C4-2B (cell line): Measurements from ENCODE around the gene KCNA10.

Experiments used
- ZFX ChIP-seq: fragments of 450-650 bp; IDR thresholded peaks from 2 replicates; pipeline ENCODE4 v1.6.1; 2017
- TF ChIP-seq, protein P1 (sequence below): fragments of 450-650 bp; conservative IDR thresholded peaks from 2 replicates; pipeline ENCODE4 v1.5.1; 2017; ENCODE audit warnings: mild to moderate bottlenecking

- TF ChIP-seq, protein P1, sequence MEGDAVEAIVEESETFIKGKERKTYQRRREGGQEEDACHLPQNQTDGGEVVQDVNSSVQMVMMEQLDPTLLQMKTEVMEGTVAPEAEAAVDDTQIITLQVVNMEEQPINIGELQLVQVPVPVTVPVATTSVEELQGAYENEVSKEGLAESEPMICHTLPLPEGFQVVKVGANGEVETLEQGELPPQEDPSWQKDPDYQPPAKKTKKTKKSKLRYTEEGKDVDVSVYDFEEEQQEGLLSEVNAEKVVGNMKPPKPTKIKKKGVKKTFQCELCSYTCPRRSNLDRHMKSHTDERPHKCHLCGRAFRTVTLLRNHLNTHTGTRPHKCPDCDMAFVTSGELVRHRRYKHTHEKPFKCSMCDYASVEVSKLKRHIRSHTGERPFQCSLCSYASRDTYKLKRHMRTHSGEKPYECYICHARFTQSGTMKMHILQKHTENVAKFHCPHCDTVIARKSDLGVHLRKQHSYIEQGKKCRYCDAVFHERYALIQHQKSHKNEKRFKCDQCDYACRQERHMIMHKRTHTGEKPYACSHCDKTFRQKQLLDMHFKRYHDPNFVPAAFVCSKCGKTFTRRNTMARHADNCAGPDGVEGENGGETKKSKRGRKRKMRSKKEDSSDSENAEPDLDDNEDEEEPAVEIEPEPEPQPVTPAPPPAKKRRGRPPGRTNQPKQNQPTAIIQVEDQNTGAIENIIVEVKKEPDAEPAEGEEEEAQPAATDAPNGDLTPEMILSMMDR: no peak
- no peak for TF ChIP-seq ZFX
Observed at GRCh38 chr1:110488161-110488560, 30.8 kb downstream of the KCNA10 start.
